Peyer's patch (tissue), 4 donors: Measurements from ENCODE around the gene PGAM5.

Experiments
- CTCF ChIP-seq, 6 experiments: fragments of 450-650 bp in 4 of 6; fragments of 200-600 bp in 2 of 6; sonication (generic) in 1 of 6; IDR thresholded peaks; one replicate each; pipeline ENCODE4 v1.5.1; 2017 to 2019; ENCODE audit warnings: antibody characterized with exemption in 6 of 6, mild to moderate bottlenecking in 3 of 6, moderate library complexity in 1 of 6
- POLR2A ChIP-seq, 2 donors: fragments of 450-650 bp; IDR thresholded peaks; one replicate each; pipeline ENCODE4 v1.5.1; 2017; ENCODE audit warnings: antibody characterized with exemption in 2 of 2, mild to moderate bottlenecking in 2 of 2, moderate library complexity in 2 of 2

GRCh38 chr12:132695431-132695830 is 15.2 kb upstream of the PGAM5 start:
- TF ChIP-seq POLR2A (IDR thresholded peaks at IDR 0.05) (no peak), CTCF (IDR thresholded peaks at IDR 0.05) (no peak)
